ENCODE data around the gene IDUA. TPM values are rescaled to one million over a fixed set of nuclear protein-coding genes. Genes with fewer than 3 reads are reported as not detected.
"Not testable (repeated sequence)": the region's sequence is repeated elsewhere in the genome, so short reads cannot be mapped to it uniquely, and the experiment has no call there.

Gene IDUA
- total RNA-seq, 1 experiment from 2014 or later, result 3.8 TPM

DNA sequence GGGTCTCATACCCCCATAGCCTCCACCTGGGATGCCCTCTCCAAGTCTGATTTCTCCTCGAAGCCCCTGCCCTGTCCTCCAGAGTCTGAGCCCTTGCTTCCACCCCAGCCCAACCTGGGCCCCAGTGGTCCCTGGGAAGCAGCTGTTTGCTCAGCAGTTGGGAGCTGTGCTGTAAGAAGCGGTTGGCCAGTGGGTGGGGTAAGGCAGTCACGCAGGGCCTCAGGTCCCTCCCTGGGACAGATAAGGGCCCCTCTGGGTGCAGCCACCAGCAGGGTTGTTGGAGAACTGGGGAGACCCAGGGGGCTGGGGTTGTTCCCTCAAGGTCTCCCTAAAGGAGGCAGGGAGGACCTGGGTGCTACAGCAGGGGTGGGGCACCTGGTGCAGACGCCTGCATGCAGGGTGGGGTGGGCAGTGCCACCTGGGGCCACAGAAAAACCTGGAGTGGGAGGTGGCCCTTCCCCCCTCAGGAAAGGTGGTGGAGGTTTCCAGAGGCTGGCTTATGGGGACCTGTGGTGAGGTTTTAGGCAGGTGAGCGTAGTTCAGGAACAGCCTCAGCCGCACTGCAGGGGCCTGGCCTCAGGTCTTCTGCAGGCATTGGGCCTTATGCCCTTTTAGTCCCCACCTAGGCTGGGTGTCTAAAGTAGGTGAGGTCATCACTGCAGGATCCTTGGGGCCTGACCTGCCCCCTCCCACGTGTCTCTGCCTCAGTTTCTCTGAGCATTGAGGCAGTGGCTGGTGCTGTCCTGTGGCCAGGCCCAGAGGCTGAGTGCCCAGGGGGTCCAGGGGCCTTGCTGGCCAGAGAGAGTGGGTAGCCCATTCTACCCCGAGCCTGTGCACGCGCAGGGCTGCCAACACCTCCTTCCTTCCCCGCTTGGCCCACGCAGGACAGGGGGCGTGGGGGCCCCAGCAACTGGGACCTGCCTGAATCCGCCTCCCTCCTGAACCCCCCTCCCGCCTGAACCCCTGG is 9.5 kb downstream of the IDUA start:
- no peak for DNase-seq (ENCODE audit: low spot score)
- in situ Hi-C loops (cut with HindIII; ENCODE audit: low sequenced_read_pairs), result no loop called here

DNA sequence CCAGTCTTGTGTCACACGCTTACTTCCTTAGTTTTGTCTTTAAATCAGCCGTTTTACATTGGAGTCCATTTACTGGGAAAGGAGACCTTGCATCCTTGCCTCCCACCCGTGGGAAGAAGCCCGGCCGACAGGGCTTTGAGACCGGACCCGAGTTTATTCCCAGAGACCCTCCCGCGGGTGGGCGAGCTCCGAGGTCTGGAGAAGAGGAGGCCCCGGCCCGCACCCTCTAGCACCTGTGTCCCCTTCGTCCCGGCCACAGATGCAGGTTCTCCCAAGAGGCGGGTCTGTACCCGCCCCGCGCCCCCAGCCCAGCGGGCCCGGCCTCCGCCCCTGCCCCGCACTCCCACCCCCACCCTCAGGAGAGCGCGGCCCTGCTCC is 10.1 kb downstream of the IDUA start:
- in situ Hi-C loops (cut with HindIII; ENCODE audit: low sequenced_read_pairs), result no loop called here
- no peak for DNase-seq (ENCODE audit: low spot score)

DNA sequence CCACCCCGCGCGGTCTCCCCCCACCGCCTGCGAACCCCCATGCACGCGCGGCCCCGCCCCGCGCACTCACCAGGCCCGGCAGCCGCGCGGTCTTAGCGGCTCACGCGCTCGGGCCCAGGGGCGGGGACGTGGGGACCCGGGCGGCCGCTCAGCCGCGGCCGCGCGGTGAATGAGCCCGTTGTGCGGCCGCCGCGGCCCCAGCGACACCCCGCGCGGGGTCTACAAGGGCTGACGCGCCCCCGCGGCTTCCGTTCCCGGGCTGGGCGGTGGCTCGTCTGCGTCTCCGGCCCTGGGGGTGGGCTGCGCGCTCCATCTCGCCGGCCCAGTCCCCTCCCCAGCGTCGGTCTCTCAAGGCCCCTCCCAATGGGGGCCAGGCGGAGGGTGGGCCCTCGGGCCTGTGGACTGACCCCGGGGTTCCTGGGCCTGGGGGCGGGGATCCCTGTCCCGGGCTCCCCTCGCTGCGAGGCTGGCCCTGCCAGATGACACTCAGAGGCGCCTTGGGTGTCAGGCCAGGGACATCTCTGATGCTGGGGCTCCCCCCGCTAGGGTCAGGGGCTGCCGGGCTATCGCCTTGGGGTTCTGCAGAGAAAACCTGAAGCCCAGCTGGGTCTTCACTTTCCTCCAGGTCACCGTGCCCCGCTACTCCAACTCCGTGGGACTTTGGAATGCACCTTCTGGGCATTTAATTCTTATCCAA is 10.7 kb downstream of the IDUA start:
- in situ Hi-C loops (cut with HindIII; ENCODE audit: low sequenced_read_pairs), result no loop called here
- peak; percentile 43 for DNase-seq (ENCODE audit: low spot score)

DNA sequence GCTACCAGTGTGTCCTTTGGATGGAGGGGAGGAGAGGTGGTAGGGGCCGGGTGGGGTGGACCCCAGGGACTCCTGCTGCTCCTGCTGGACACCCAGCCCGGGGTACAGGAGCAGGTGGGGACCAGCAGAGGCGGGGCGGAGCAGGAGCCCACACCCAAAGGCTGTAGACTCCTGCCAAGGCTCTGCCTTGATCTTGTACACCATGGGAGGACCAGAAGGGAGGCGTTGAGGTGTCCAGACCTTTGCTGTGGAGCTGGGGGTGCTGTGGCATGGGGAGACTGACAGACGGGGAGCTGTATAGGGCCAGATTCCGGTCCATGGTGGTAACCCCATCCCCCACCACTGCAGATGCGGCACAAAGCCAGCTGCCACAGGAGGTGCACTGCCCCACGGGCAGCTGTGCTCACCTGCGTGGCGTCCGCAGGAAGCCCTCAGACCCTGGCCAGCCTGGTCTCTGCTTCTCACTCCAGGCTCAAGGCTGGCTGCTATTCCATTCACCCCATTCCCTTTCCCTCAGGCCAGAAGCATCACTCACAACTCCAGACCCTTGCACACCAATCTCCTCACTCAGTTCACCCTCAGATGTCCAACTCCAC is 11.3 kb downstream of the IDUA start:
- in situ Hi-C loops (cut with HindIII; ENCODE audit: low sequenced_read_pairs), result no loop called here
- DNase-seq (ENCODE audit: low spot score), result no peak

DNA sequence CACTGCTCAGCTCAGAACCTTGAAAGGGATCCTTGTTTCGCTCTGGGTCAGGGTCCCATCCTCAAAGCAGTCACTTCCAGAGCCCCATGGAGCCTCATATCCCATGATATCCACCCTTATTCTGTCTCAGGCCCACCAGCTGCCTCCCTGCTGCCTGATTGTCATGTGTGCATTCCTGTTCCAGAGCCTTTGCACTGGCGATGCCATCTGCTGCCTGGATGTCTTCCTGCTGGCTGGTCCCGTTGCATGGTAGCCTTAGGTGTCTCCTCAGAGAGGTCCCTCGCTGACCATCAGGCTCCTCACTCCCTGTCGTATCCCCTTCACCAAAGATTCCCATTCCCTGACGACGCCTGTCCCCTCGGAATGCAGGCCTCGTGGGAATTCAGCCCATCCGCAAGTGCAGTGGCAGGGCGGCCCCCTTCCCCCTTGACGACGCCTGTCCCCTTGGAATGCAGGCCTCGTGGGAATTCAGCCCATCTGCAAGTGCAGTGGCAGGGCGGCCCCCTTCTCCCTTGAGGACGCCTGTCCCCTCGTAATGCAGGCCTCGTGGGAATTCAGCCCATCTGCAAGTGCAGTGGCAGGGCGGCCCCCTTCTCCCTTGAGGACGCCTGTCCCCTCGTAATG is 12.5 kb downstream of the IDUA start:
- in situ Hi-C loops (cut with HindIII; ENCODE audit: low sequenced_read_pairs), result not testable (repeated sequence)
- peak; percentile 85 for DNase-seq (ENCODE audit: low spot score)

DNA sequence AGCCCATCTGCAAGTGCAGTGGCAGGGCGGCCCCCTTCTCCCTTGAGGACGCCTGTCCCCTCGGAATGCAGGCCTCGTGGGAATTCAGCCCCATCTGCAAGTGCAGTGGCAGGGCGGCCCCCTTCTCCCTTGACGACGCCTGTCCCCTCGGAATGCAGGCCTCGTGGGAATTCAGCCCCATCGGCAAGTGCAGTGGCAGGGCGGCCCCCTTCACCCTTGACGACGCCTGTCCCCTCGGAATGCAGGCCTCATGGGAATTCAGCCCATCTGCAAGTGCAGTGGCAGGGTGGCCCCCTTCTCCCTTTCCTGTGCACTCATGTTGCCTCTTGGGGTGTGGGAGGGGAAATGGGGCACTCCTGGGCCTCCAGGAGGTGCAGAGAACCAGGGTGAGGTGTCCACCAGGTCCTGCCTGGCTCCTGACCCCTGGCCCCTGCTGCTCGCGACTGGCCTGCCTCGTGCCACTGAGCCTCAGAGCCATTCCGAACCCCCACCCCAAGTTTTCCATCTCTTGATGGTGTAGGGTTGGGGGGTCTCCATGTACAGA is 13.1 kb downstream of the IDUA start:
- in situ Hi-C loops (cut with HindIII; ENCODE audit: low sequenced_read_pairs), result no loop called here
- no peak for DNase-seq (ENCODE audit: low spot score)

DNA sequence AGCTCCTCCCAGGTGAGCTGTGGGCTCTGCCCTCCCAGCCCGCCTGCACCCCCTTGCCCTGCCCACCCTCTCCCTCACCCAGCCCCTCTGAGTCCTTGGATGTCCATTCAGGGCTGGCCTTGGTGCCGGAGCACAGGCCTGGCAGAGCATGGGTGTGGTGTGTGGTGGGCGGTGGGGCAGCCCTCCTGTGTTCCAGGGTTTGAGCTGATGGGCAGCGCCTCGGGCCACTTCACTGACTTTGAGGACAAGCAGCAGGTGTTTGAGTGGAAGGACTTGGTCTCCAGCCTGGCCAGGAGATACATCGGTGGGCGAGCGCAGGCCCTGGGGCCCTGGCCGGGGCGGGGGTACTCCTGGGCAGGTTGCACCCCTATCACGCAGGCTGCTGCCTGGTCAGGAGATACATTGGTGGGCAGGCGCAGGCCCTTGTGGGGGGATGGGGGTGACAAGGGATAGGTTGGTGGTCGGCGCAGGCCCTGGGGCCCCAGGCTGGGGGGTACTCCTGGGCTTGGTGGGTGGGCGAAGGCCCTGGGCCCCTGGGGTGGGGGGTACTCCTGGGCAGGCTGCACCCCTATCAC is 13.9 kb downstream of the IDUA start:
- DNase-seq (ENCODE audit: low spot score), result no peak
- in situ Hi-C loops (cut with HindIII; ENCODE audit: low sequenced_read_pairs), result no loop called here

DNA sequence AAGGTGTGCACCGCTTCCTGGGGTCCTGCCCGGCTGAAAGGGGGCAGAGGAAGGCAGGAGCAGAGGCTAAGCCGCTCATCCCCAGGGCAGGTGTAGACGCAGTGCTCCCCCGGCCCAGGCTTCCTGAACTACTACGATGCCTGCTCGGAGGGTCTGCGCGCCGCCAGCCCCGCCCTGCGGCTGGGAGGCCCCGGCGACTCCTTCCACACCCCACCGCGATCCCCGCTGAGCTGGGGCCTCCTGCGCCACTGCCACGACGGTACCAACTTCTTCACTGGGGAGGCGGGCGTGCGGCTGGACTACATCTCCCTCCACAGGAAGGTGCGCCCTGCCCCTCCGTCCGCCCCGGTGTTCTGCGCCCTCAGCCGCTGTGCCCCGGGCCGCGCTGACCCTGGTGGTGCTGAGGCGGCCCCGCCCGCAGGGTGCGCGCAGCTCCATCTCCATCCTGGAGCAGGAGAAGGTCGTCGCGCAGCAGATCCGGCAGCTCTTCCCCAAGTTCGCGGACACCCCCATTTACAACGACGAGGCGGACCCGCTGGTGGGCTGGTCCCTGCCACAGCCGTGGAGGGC is 14.8 kb downstream of the IDUA start:
- no peak for DNase-seq (ENCODE audit: low spot score)
- in situ Hi-C loops (cut with HindIII; ENCODE audit: low sequenced_read_pairs), result no loop called here

DNA sequence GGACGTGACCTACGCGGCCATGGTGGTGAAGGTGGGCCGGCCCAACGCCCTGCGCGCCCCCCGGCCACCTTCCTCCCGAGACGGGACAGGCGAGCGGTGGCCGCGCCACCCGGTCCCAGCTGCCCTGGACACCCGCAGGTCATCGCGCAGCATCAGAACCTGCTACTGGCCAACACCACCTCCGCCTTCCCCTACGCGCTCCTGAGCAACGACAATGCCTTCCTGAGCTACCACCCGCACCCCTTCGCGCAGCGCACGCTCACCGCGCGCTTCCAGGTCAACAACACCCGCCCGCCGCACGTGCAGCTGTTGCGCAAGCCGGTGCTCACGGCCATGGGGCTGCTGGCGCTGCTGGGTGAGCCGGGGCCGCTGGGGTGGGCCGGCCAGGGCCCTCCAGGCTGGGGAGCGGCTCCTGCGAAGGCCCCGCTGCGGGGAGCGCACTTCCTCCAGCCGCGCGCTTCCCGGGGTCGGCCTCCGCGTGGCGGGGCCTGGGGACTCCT is 15.3 kb downstream of the IDUA start:
- in situ Hi-C loops (cut with HindIII; ENCODE audit: low sequenced_read_pairs), result no loop called here
- no peak for DNase-seq (ENCODE audit: low spot score)

DNA sequence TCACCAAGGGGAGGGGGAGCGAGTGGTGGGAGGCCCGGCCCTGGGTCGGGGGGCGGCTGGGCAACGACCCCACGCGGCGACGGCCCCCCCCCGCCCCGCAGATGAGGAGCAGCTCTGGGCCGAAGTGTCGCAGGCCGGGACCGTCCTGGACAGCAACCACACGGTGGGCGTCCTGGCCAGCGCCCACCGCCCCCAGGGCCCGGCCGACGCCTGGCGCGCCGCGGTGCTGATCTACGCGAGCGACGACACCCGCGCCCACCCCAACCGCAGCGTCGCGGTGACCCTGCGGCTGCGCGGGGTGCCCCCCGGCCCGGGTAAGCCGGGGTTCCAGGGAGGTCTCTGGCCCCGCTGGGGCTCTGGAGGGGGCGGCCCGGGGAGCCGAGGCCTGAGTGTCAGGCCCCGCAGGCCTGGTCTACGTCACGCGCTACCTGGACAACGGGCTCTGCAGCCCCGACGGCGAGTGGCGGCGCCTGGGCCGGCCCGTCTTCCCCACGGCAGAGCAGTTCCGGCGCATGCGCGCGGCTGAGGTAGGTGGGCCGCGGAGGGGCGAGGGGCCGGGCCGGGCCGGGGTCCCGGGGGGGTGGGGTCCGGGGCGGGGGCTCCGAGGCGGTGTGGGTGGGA is 15.9 kb downstream of the IDUA start:
- no peak for DNase-seq (ENCODE audit: low spot score)
- in situ Hi-C loops (cut with HindIII; ENCODE audit: low sequenced_read_pairs), result no loop called here

DNA sequence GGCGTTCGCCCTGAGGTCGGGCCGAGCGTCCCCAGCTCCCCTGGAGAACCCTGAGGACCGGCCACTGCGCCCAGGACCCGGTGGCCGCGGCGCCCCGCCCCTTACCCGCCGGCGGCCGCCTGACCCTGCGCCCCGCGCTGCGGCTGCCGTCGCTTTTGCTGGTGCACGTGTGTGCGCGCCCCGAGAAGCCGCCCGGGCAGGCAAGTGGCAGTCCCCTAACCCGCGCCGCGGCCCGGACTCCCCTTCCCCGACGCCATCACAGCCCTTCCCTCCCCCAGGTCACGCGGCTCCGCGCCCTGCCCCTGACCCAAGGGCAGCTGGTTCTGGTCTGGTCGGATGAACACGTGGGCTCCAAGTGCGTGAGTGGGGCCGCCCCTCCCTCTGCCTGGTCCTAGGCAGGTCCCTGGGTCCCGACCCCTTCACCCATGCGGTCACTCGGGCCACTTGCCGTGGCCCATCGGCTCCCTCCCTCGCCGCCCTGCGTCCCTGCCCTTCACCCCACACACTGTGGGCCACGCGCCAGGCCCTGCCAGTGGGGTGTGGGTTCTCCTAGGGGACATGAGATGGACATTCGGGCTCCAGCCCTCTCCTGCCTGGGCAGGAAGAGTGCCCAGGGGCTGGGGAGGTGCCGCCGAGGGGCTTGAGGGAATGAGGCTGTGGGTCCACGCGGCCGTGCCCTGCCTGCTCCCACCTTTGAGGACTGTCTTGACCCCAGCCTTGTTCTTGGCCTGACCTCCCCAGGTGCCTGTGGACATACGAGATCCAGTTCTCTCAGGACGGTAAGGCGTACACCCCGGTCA is 16.6 kb downstream of the IDUA start:
- no peak for DNase-seq (ENCODE audit: low spot score)
- in situ Hi-C loops (cut with HindIII; ENCODE audit: low sequenced_read_pairs), result no loop called here

DNA sequence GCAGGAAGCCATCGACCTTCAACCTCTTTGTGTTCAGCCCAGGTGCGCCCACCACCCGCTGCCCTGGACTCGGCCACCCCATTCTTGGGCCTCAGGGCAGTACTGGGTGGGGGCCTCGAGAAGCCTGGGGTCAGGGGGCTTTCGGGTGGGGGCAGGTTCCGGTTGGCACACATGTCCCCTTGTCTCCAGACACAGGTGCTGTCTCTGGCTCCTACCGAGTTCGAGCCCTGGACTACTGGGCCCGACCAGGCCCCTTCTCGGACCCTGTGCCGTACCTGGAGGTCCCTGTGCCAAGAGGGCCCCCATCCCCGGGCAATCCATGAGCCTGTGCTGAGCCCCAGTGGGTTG is 17.2 kb downstream of the IDUA start:
- in situ Hi-C loops (cut with HindIII; ENCODE audit: low sequenced_read_pairs), result no loop called here
- no peak for DNase-seq (ENCODE audit: low spot score)

DNA sequence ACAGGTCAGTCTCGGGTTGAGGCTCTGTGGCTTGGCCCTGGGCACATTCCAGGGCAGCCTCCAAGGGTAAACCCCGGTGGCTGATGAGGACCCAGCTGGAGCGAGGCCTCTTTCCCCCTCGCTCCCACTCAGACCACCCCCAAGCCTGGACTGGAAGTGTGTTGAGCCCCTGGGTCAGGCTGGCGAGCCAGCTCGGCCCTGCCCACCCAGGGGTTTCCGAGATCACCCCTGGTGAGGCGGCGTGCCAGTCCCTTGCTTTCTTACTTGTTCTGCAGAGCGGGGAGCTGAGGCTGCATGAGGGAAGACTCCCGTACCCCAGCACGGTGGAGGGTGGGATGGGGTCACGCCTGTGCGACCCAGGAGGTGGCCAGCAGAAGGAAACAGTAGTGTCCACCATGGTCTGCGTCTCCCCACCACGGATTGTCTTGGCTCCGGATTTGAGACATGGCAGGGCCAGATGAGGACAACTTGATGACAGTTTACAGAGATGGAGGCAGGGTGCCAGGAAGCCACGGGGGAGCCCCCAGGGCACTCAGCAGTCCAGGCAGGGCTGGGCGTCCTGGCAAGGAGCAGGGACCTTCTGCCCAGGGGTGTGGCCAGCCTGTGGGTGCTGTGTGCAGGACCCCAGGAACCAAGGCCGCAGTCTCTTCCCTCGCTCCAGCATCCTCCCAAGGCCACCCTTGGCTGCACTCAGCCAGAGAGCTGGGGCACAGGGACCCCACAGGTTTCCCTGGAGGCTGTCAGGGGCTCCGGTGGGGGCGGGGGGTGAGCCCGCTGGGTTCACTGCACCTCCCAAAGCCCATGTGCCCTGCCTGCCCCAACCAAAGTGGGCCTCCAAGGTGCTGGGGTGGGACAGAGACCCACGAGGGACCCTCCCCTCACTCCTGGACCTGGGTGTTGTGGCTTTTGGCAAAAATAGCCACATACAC is 18.0 kb downstream of the IDUA start:
- in situ Hi-C loops (cut with HindIII; ENCODE audit: low sequenced_read_pairs), result no loop called here
- no peak for DNase-seq (ENCODE audit: low spot score)

DNA sequence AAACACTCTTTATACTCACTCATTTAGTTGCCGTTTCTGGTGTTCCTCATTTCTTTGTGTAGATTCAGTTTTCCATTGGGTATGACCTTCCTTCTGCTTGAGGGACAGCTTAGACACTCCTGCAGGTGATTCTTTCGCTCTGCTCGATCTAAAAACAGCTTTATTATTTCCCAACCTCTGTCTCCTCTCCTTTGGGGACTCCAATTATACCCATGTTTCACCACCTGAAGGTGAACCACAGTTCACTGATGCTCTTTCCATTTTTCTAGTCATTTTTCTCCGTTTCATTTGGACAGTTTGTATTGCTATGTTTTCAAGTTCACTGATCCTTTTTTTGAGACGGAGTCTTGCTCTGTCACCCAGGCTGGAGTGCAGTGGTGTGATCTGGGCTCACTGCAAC is 20.0 kb downstream of the IDUA start:
- DNase-seq (ENCODE audit: low spot score), result no peak
- in situ Hi-C loops (cut with HindIII; ENCODE audit: low sequenced_read_pairs), result no loop called here

DNA sequence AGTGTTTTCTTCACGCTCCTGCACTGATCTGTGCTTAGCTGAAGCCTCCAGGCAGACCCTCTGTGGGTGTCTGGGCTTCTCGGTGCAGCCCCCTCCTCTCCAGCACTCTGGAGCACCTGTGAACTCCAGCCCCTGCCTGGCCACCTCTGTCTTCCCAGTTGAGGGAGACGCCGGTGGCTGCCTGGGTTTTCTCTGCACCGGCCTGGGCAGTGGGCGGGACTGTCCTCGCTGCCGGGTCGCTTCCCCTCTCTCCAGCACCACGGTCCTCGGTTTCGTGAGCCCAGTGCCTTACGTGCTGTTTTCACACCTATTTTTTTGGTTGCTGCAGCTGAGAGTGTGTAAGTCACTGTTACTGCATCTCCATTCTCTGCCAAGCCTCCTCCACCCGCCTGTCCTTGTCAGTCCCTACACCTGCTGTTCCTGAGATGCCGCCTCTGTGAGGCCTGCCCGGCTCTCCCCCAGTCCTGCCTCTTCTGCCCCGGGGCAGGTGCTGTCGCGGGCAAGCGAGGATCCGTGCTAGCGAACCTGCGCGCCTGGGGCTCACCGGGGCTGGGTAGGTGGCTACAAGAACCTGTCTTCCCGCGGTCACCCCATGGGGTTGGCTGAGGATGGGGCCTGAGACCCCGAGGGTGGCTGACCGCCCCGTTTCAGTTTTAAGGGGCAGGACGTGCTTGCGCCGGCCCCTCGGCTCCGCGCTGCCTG is 22.1 kb downstream of the IDUA start:
- DNase-seq (ENCODE audit: low spot score), result no peak
- in situ Hi-C loops (cut with HindIII; ENCODE audit: low sequenced_read_pairs), result no loop called here

Measured in G401 (cell line).